Upper lobe of left lung (tissue), 6 donors: ENCODE data around the gene CERK. TPM values are rescaled to one million over a fixed set of nuclear protein-coding genes. Genes with fewer than 3 reads are reported as not detected.

ENCODE experiments used
- ATAC-seq, 2 donors: fragments of 200-7000 bp; cut with Tn5 transposase; one replicate each; pipeline ENCODE4 v1.9.1; 2022; ENCODE audit warnings: mild to moderate bottlenecking in 2 of 2, moderate library complexity in 2 of 2; ENCODE audit not compliant: low FRiP score in 2 of 2
- DNase-seq, 2 donors: peaks; one replicate each; pipeline ENCODE4 v3.0.0-alpha.2; 2019 to 2020
- H3K27ac ChIP-seq, 4 donors: fragments of 200-600 bp; sonication (generic); one replicate each; pipeline ENCODE4 v1.5.1; 2016 to 2019
- H3K27me3 ChIP-seq, 4 donors: fragments of 200-600 bp; sonication (generic); one replicate each; pipeline ENCODE4 v1.5.1; 2017 to 2019
- H3K36me3 ChIP-seq, 4 donors: fragments of 200-600 bp; sonication (generic); one replicate each; pipeline ENCODE4 v1.5.1; 2016 to 2019
- H3K4me1 ChIP-seq, 4 donors: fragments of 200-600 bp; sonication (generic); one replicate each; pipeline ENCODE4 v1.5.1; 2018 to 2019
- H3K4me3 ChIP-seq, 4 donors: fragments of 200-600 bp; sonication (generic); one replicate each; pipeline ENCODE4 v1.5.1; 2017 to 2019; ENCODE audit warnings: mild to moderate bottlenecking in 2 of 4, moderate library complexity in 1 of 4
- H3K9me3 ChIP-seq, 4 donors: fragments of 200-600 bp; sonication (generic); one replicate each; pipeline ENCODE4 v1.5.1; 2018 to 2019
- EP300 ChIP-seq, 4 donors: sonication (generic); formaldehyde crosslinking; IDR thresholded peaks; one replicate each; pipeline ENCODE4 v1.5.1; 2017; ENCODE audit warnings: antibody characterized with exemption in 4 of 4, control low read depth in 2 of 4
- POLR2A ChIP-seq, 4 donors: fragments of 450-650 bp; IDR thresholded peaks; one replicate each; pipeline ENCODE4 v1.5.1; 2016 to 2017; ENCODE audit warnings: antibody characterized with exemption in 4 of 4, mild to moderate bottlenecking in 2 of 4
- POLR2AphosphoS5 ChIP-seq, 2 donors: sonication (generic); formaldehyde crosslinking; IDR thresholded peaks; one replicate each; pipeline ENCODE4 v1.5.1; 2017; ENCODE audit warnings: antibody characterized with exemption in 2 of 2
- WGBS, 2 donors: methylation state at CpG; one replicate each; pipeline ENCODE4 v1.1.5; 2017 to 2018; 5-methylcytosine and 5-hydroxymethylcytosine counted together
- total RNA-seq, 6 donors: library from RNA; depleted of rRNA in 4 of 6; stranded (reverse); fragments of >200 nt in 4 of 6; gene quantifications; one replicate each; pipeline versions ENCODE4 v1.1.0 to v1.2.1, GENCODE V29; 2016 to 2021
- TF ChIP-seq, protein P1 (sequence below), 6 experiments: fragments of 450-650 bp in 4 of 6; fragments of 200-600 bp in 2 of 6; sonication (generic) in 2 of 6; IDR thresholded peaks; one replicate each; pipeline ENCODE4 v1.5.1; 2016 to 2019; ENCODE audit warnings: antibody characterized with exemption in 6 of 6
- donor health status: DM: no; HTN: no; CAD: no; lungs with moderate emphysema.
- donor health status: DM: no; HTN: yes; CAD: no; lungs with severe emphysema.

CERK gene
- total RNA-seq, 6 donors from 2014 or later = 26.9 to 55.5 (median 32.7) TPM

DNA sequence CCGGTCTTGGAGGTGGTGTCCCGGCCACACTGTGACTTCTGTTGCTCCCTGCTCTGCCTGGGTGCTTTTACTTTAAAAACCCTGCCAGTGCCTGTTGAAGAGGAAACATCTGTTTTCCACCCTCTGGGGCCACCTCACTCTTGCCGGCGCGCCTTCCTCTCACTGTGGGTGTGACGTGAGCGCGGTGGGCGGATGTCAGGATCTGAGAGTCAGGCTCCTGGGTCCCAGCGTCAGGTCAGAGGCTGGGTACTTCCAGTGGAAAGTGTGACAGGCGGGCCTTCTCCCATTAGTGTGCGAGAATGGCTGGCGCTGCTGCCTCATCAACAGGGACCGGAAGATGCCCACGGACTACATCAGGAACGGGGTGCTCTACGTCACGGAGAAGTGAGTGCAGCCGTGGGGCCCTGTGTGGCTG, 63.7 kb downstream of the CERK start:
- H3K27ac ChIP-seq = peak overlapping the region in 1 of 4 donors; percentile 9
- no peak for TF ChIP-seq POLR2A (IDR thresholded peaks at IDR 0.05)
- TF ChIP-seq, protein P1, sequence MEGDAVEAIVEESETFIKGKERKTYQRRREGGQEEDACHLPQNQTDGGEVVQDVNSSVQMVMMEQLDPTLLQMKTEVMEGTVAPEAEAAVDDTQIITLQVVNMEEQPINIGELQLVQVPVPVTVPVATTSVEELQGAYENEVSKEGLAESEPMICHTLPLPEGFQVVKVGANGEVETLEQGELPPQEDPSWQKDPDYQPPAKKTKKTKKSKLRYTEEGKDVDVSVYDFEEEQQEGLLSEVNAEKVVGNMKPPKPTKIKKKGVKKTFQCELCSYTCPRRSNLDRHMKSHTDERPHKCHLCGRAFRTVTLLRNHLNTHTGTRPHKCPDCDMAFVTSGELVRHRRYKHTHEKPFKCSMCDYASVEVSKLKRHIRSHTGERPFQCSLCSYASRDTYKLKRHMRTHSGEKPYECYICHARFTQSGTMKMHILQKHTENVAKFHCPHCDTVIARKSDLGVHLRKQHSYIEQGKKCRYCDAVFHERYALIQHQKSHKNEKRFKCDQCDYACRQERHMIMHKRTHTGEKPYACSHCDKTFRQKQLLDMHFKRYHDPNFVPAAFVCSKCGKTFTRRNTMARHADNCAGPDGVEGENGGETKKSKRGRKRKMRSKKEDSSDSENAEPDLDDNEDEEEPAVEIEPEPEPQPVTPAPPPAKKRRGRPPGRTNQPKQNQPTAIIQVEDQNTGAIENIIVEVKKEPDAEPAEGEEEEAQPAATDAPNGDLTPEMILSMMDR (IDR thresholded peaks at IDR 0.05) = no peak
- TF ChIP-seq EP300 (IDR thresholded peaks at IDR 0.05) = no peak
- no peak for TF ChIP-seq POLR2AphosphoS5 (IDR thresholded peaks at IDR 0.05)
- no peaks in the 10 kb centered on the region for H3K27me3 ChIP-seq
- H3K4me3 ChIP-seq = no peak overlapping the region
- 73 to 79% methylated on average over 19 of the region's 19 CpGs for WGBS, 2 donors
- peak in 1 of 2 donors; percentile 18 for ATAC-seq
- no peaks in the 10 kb centered on the region for H3K9me3 ChIP-seq
- peaks cover 0 to 57% (median 38%) of the 10 kb centered on the region in 4 donors for H3K36me3 ChIP-seq
- DNase-seq = peak; percentile 58 to 71
- no peaks in the 10 kb centered on the region for H3K4me1 ChIP-seq

DNA sequence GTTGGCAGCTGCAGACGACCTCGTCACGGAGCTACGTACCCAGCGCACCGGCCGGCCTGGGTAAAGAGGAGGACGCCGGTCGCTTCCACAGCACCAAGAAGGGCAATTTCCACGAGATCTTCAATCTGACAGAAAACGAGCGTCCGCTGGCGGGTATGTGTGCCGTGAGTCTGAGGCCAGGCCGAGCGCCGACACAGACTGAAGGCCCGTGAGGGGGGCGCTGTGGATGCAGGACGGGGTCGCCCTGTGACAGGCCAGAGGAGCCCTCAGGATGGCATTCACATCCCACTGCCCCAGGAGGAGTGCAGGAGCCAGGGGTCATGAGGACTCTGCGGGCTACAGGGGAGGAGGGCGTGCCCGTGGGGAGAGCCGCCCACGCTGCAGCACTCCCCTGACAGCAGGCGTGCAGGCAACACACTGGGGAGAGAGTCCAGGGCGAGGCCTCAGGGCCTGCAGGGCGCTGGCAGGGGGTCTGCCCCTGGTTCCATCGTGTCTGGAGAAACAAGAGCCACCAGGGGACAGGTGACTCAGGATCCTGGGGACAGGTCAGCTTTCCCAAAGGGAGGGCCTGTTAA, 64.3 kb downstream of the CERK start:
- no peak overlapping the region for H3K27ac ChIP-seq
- no peaks in the 10 kb centered on the region for H3K27me3 ChIP-seq
- H3K4me1 ChIP-seq = no peaks in the 10 kb centered on the region
- ATAC-seq (no peak), DNase-seq (peak in 1 of 2 donors; percentile 74)
- H3K36me3 ChIP-seq = peaks cover 0 to 62% (median 43%) of the 10 kb centered on the region in 4 donors
- TF ChIP-seq EP300 (IDR thresholded peaks at IDR 0.05) = no peak
- TF ChIP-seq, protein P1 (IDR thresholded peaks at IDR 0.05) = no peak
- TF ChIP-seq POLR2A (IDR thresholded peaks at IDR 0.05) = no peak
- TF ChIP-seq POLR2AphosphoS5 (IDR thresholded peaks at IDR 0.05) = no peak
- no peaks in the 10 kb centered on the region for H3K9me3 ChIP-seq
- no peak overlapping the region for H3K4me3 ChIP-seq
- WGBS, 2 donors = 85% methylated on average over 30 to 32 of the region's 32 CpGs

DNA sequence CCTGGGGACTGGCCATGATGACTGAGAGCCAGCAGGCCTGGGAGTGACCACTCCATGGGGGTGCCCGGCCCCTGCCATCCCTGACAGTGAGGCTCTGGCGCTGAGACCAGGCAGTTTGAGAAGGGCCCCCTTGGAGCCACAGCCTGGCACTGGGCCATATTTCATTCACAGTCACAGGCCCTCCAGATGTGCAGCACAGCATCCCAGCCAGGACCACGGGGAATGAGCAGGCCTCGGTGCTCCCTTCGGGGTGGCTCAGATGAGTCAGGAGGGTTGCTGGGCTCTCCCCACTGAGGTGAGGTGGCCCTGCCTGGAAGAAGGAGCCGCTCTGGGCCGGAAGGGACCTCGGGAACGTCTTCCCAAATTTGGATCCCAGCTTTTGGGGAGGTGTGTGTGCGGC, 64.8 kb downstream of the CERK start:
- Histone ChIP-seq H3K36me3 (peaks cover 0 to 65% (median 47%) of the 10 kb centered on the region in 4 donors), H3K27ac (no peak overlapping the region), H3K4me1 (no peaks in the 10 kb centered on the region), H3K9me3 (no peaks in the 10 kb centered on the region), H3K4me3 (no peak overlapping the region), H3K27me3 (no peaks in the 10 kb centered on the region)
- TF ChIP-seq POLR2A (IDR thresholded peaks at IDR 0.05) = no peak
- TF ChIP-seq, protein P1 (IDR thresholded peaks at IDR 0.05) = no peak
- no peak for TF ChIP-seq POLR2AphosphoS5 (IDR thresholded peaks at IDR 0.05)
- TF ChIP-seq EP300 (IDR thresholded peaks at IDR 0.05) = no peak
- no peak for ATAC-seq
- 88 to 96% methylated on average over 5 to 10 of the region's 10 CpGs for WGBS, 2 donors
- no peak for DNase-seq

DNA sequence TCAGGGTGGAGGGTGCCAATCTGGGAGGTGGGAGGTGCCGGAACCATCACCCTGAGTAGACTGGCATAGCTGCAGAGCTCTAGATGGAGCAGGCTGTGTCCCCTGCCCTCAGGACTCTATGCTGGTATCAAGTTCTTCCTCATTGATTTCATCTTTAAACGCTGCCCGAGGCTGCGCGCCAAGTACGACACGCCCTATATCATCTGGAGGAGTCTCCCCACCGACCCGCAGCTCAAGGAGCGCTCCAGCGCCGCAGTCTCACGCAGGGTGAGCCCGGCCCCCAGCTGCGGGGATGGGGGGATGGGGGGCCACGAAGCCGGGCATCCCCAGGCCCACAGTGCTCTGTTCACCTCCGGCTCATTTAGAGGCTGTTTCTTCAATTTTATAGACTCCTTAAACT, 65.3 kb downstream of the CERK start:
- Histone ChIP-seq H3K9me3 (no peaks in the 10 kb centered on the region), H3K27ac (no peak overlapping the region), H3K36me3 (peaks cover 4 to 65% (median 48%) of the 10 kb centered on the region in 4 donors), H3K4me1 (no peaks in the 10 kb centered on the region), H3K4me3 (no peak overlapping the region), H3K27me3 (no peaks in the 10 kb centered on the region)
- TF ChIP-seq, protein P1 (IDR thresholded peaks at IDR 0.05) = no peak
- no peak for TF ChIP-seq POLR2AphosphoS5 (IDR thresholded peaks at IDR 0.05)
- no peak for TF ChIP-seq EP300 (IDR thresholded peaks at IDR 0.05)
- TF ChIP-seq POLR2A (IDR thresholded peaks at IDR 0.05) = no peak
- DNase-seq (peak in 1 of 2 donors; percentile 68), ATAC-seq (no peak)
- WGBS, 2 donors = 77 to 86% methylated on average over 16 of the region's 18 CpGs
